GM18867 (cell line): ENCODE measurements around the gene PTPRU.
"Not testable (repeated sequence)": the region's sequence is repeated elsewhere in the genome, so short reads cannot be mapped to it uniquely, and the experiment has no call there.

ENCODE experiments used
- ATAC-seq: cut with Tn5 transposase; IDR thresholded peaks from one replicate; pipeline ENCODE4 v1.9.1; 2021; ENCODE audit warnings: mild to moderate bottlenecking, moderate library complexity; ENCODE audit not compliant: unreplicated experiment

PTPRU gene

DNA sequence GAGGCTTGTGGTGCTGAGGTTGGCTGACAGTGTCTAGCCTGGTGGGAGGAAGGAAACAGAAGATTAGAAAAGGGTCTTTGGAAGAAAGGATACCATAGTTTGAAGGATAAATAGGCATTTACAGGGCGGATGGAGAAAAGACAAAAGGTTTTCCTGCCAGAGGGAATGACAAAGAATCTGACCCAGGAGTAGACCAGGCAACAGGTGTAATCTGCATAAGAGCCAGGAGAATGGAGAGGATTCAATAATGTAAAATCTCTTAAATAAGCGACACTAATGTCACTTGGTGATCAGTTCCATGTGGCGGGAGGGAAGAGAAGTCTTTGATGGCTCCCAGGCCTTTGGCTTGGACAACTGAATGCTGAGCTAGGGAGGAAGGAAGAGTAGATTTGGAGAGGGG lies 15.0 kb upstream of the PTPRU start:
- no peak for ATAC-seq

DNA sequence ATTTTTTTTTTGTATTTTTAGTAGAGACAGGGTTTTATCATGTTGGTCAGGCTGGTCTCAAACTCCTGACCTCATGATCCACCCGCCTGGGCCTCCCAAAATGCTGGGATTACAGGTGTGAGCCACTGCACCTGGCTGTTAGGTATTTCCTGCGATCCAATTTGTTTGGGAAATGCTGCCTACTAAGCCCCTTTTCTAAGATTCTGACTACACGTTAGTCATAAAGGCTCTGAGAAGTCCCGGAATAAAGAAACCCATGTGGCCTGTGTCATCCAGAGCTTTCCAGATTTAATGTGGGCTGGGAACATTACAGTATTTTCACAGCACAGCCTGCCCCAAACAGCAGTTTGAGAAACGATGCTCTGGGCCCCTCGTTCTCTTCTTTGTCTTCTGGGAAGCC lies 14.1 kb upstream of the PTPRU start:
- not testable (repeated sequence) for ATAC-seq

DNA sequence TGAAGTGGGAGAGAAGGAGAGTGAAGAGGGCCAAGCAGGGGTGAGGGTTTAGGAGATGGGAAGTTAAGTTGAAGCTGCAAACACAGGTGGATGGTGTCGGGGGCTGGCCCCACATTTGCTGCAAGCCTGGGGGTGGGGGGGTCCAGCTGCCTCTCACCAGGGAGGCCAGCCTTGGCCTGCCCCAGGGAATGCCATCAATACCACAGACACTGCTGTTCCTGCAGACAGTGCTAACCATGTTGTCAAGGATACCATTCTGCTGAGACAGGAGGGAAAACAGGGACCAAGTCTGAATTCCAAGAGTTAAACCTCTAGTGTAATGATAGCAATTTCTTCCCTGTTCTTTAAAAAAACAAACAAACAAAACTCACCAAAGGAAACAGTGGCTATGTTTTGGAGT lies 13.6 kb upstream of the PTPRU start:
- no peak for ATAC-seq

DNA sequence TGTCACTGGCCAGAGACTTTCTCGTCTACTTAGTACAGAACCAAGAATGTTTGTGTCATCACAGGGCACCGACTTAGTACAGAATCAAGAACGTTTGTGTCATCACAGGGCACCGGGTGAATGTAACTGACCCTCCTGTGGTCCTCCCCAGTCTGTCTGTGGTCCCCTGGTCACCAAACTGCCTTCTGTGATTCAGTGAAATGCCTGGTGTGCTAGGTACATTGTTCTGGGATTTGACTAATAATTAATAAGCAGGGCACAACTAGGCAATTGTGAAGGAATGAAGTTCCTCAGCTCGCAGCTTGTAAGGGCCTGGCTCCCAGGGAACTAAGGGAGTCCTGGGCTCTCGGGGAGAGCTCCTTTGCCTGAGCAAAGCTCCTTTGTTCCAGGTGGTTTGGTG lies 12.8 kb upstream of the PTPRU start:
- ATAC-seq: no peak

DNA sequence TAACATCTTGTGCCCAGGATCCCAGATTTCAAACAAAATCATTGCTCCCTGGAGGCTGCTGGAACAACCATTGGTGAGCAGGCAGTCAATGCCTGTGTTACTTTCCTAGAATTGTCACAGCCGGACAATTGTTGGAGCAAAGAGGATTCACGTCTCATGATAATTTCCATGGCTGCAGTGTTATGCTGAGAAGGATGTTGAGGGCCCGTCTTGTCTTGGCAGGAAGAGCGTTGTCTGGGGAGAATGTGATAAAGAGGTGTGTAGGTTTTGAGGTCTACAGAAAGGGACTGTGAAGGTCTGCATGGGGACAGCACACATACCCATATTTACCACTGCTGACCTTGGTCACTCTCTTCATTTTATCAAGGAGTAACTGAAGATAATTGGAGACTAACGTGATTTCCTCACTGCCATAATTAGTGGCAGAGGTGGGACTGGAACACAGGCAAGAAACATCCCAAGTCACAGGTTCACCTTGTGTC lies 11.9 kb upstream of the PTPRU start:
- ATAC-seq: no peak

DNA sequence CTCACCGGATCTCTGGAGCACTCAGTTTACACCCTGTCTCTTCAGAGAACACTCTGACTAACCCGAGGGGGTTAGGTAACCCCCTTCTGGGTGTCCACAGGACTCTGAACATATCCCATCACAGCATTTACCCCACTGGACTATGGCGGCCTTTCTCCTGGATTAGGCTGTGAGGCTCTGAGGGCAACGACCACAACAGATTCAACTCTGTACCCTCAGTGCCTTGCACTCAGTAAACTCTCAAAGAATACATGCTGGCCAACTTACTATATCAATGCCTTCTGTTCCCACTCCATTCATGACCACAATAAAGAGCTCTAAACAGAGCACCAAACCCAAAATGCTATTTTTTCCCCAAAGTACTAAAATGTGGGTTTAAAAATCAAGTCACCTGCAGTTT lies 11.0 kb upstream of the PTPRU start:
- no peak for ATAC-seq

DNA sequence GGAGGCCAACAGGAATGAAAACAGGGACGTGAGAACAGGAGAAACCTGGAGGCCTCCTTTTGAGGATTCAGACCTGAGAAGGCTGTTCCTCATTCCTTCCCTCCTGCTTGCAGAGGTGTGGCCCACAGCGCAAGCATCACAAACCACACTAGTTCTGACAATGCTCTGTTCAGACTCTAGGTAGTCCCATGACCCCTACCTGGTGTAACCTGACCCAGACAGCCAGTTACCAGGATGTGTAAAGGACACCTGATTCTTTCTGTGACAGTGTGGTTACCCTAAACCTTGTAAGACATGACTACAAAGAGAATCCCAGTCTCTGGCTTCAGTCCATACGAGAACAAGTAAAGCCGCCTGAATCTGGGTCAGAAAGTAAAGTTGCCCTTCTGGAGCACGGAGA lies 8.8 kb upstream of the PTPRU start:
- no peak for ATAC-seq

DNA sequence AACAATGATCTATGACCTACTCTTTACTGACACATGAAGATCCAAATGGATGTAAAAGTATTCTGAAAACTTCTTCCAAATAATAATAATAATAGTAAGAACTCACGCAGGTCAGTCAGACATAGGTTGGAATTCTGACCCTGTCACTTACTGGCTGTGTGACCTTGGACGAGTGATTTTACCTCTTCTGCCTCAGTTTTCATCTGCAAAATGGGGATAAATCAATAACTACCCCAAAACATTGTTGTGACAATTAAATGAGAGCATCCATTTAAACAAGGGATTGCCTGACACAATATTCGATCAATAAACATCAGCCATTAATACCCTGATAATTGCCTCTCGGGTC lies 6.1 kb upstream of the PTPRU start:
- no peak for ATAC-seq

DNA sequence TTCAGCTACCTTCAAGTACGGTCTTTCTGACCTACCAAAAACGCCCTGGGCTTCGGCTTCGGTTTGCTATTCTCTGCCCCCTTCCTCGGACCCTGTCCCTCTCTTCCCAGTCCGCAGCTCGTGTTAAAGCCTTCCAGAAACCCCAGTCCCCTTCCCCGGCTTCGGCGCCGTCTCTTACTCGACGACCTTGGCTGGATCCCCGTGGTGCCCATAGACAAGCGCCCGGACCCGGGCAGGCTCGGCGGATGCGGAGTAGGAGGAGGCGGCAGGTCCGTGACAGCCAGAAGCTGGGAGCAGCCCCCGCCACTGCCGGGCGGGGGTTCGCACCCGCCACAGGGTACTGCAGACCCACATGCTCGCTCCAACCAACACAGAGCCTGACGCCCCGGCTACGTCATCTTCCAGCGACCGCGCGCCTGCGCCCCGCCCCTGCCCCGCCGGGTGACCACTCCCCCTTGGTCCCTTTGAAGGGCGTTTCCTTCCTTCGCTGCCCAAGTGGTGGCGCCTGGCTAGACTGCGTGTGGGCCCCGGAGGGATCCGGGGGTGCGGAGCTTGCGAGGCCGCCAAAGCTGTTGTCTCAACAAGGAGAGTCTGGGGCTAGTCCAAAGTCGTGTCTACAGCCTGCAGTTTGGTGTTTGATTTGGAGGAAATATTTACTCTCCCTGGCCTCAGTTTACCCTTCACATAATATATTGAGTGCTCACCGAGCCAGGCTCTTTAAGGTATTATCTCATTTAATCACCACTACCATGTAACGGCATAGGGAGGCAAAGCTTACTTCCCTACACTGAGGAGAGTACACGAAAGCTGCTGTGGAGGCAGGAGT lies 5.6 kb upstream of the PTPRU start, which contains the start of gene MECR:
Gene MECR (minus strand): TSS at position 382 of the 826 bp plus-strand sequence. CDS start 28 bp downstream, at position 354.
- peak; percentile 88 for ATAC-seq

GRCh38 chr1:29232387-29232786 lies 3.9 kb upstream of the PTPRU start:
- no peak for ATAC-seq

GRCh38 chr1:29233693-29234092 lies 2.6 kb upstream of the PTPRU start:
- no peak for ATAC-seq

- ATAC-seq: no peak
Observed at GRCh38 chr1:29234471-29234870, 1.9 kb upstream of the PTPRU start.

- not testable (repeated sequence) for ATAC-seq
Observed at GRCh38 chr1:29234881-29235280, 1.4 kb upstream of the PTPRU start.

GRCh38 chr1:29236712-29237128 lies 398 bp downstream of the PTPRU start:
- no peak for ATAC-seq

- ATAC-seq: no peak
Observed at GRCh38 chr1:29237129-29237821, 953 bp downstream of the PTPRU start.

GRCh38 chr1:29237852-29238619 lies 1.7 kb downstream of the PTPRU start:
- ATAC-seq: no peak

GRCh38 chr1:29238620-29239002 lies 2.3 kb downstream of the PTPRU start:
- ATAC-seq: no peak

GRCh38 chr1:29239142-29239541 lies 2.8 kb downstream of the PTPRU start:
- no peak for ATAC-seq

DNA sequence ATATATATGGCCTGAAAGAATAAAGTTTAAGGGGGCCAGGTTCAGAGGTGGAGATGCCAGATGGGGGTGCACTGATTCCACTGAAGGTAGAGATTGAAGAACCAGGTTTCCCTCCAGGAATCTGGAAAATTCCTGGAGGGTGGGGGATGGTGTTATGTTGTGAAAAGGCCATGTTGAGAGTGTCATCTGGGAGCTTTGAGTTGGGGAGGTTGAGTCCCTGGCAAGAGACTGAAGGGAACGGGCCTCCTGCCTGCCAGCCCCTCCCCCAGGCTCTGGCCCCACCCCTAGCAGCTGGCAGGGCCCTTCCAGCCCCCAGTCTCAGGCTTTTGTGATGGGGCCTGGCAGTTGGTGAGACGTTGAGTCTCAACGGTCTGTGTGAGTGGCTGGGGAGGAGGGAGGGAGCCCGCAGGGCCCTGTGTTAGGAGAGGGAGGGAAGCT lies 4.1 kb downstream of the PTPRU start:
- no peak for ATAC-seq

- no peak for ATAC-seq
Observed at GRCh38 chr1:29240986-29241385, 4.7 kb downstream of the PTPRU start.
